ENCODE results near the gene AMZ2. TPM values are rescaled to one million over a fixed set of nuclear protein-coding genes. Genes with fewer than 3 reads are reported as not detected.
A peak's percentile ranks its signal among the peaks of the same experiment; 100 is the strongest.

Gene AMZ2
- total and polyA plus RNA-seq, 2 experiments from 2014 or later, result 69.2 to 122 TPM

DNA sequence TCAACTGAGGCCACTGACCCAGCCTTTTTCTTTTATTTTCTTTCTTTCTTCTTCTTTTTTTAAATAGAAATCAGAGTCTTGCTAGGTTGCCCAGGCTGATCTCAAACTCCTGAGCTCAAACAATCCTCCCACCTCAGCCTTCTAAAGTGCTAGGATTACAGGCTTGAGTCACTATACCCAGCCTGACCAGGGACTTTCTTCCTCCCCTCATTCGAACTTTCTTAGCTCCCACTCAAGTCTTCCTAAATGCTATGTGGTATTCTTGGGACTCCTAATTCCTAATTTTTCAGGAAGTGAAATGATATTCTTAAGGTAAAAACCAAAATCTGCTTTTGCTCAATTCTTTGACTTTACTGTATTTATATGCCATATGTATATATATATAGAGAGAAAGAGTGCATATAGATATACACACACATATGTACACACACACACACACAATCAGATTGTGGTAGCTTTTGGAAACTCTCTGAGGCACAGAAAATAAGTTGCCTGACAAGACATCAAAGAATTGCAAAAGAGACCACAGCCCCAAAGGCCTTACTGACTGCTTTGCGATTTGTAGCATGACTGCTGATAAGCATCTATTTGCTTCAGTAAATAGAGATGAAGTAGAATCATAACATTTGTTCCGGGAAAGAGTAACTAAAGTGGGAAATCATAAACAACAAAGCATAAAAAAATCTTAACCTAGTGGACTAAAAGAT is 9.5 kb upstream of the AMZ2 start:
- no peak overlapping the region for H3K4me3 ChIP-seq
- no peak overlapping the region for H3K27ac ChIP-seq
- no peaks in the 10 kb centered on the region for H3K9me3 ChIP-seq (ENCODE audit: low read depth)
- no peaks in the 10 kb centered on the region for H3K36me3 ChIP-seq
- TF ChIP-seq, protein P1, sequence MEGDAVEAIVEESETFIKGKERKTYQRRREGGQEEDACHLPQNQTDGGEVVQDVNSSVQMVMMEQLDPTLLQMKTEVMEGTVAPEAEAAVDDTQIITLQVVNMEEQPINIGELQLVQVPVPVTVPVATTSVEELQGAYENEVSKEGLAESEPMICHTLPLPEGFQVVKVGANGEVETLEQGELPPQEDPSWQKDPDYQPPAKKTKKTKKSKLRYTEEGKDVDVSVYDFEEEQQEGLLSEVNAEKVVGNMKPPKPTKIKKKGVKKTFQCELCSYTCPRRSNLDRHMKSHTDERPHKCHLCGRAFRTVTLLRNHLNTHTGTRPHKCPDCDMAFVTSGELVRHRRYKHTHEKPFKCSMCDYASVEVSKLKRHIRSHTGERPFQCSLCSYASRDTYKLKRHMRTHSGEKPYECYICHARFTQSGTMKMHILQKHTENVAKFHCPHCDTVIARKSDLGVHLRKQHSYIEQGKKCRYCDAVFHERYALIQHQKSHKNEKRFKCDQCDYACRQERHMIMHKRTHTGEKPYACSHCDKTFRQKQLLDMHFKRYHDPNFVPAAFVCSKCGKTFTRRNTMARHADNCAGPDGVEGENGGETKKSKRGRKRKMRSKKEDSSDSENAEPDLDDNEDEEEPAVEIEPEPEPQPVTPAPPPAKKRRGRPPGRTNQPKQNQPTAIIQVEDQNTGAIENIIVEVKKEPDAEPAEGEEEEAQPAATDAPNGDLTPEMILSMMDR (IDR thresholded peaks at IDR 0.05; ENCODE audit: low read depth, low read length), result no peak
- no peaks in the 10 kb centered on the region for H3K4me1 ChIP-seq (ENCODE audit: low read depth)
- no peak for DNase-seq (ENCODE audit: low read depth in 1 of 2, low spot score in 1 of 2)
- H3K27me3 ChIP-seq, result no peaks in the 10 kb centered on the region

DNA sequence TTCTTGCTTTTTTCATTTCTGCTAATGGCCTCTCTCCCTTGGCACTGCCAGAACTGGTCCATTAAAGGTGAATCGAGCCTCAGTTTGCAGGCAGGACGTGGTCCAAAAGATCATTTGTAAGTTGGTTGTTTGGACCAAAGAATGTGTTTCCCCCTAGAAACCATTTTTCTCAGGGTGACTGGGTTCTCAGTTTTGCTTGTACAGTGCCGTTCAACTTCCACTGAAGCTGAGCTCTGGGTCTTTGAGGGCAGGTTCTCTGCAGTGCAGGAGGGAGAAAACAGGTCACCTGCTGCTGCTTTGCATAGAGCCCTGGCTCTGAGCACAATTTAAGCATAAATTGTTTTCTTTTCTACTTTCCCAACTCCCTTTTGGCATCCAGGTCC is 9.0 kb upstream of the AMZ2 start:
- no peak for DNase-seq (ENCODE audit: low read depth in 1 of 2, low spot score in 1 of 2)
- no peak overlapping the region for H3K4me3 ChIP-seq
- no peaks in the 10 kb centered on the region for H3K36me3 ChIP-seq
- H3K27me3 ChIP-seq, result no peaks in the 10 kb centered on the region
- H3K27ac ChIP-seq, result no peak overlapping the region
- TF ChIP-seq, protein P1 (IDR thresholded peaks at IDR 0.05; ENCODE audit: low read depth, low read length), result no peak
- H3K9me3 ChIP-seq (ENCODE audit: low read depth), result no peaks in the 10 kb centered on the region
- H3K4me1 ChIP-seq (ENCODE audit: low read depth), result no peaks in the 10 kb centered on the region

DNA sequence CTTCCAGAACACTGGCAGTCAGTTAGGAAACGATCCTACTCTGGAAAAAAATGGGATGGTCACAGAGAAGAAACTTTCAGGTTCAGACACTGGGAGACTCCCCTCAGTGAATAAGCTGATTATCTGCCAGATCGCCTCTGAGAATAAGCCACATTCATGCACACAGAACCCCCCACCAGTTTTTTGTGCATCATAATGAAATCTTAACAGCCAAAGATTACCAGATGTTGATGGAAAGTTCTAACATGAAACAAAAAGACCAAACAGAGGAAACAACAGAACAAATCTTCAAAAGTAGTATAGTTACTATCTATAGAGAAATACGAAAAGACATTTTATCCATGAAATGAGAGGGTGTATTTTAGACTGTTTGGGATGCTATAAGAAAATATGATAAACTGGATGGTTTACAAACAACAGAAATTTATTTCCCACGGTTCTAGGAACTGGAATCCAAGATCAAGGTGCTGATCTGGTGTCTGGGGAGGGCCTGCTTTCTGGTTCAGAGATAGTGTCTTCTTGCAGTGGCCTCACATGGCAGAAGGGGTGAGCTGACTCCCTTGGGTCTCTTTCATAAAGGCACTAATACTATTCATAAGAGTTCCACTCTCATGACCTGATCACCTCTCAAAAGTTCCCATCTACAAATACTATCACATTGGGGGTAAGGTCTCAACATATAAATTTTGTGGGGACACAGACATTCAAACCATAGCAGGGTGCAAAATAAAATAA is 8.0 kb upstream of the AMZ2 start:
- TF ChIP-seq, protein P1 (IDR thresholded peaks at IDR 0.05; ENCODE audit: low read depth, low read length), result no peak
- no peak overlapping the region for H3K4me3 ChIP-seq
- no peaks in the 10 kb centered on the region for H3K36me3 ChIP-seq
- H3K27ac ChIP-seq, result no peak overlapping the region
- no peaks in the 10 kb centered on the region for H3K27me3 ChIP-seq
- H3K4me1 ChIP-seq (ENCODE audit: low read depth), result no peaks in the 10 kb centered on the region
- H3K9me3 ChIP-seq (ENCODE audit: low read depth), result no peaks in the 10 kb centered on the region
- DNase-seq (ENCODE audit: low read depth in 1 of 2, low spot score in 1 of 2), result no peak

- Histone ChIP-seq H3K4me1 (ENCODE audit: low read depth) (peaks cover 4% of the 10 kb centered on the region), H3K36me3 (peaks cover 8% of the 10 kb centered on the region), H3K27ac (no peak overlapping the region), H3K9me3 (ENCODE audit: low read depth) (no peaks in the 10 kb centered on the region), H3K4me3 (peak overlapping the region; percentile 89), H3K27me3 (no peaks in the 10 kb centered on the region)
- no peak for DNase-seq (ENCODE audit: low read depth in 1 of 2, low spot score in 1 of 2)
- TF ChIP-seq, protein P1 (IDR thresholded peaks at IDR 0.05; ENCODE audit: low read depth, low read length), result no peak
These were observed 1.4 kb upstream of the AMZ2 start for GRCh38 chr17:68246271-68247028.

GRCh38 chr17:68248199-68248825 is 469 bp downstream of the AMZ2 start:
- H3K27ac ChIP-seq, result peak overlapping the region; percentile 54

More at GRCh38 chr17:68248199-68248825, 469 bp downstream of the AMZ2 start:
- DNase-seq (ENCODE audit: low read depth in 1 of 2, low spot score in 1 of 2), result peak in 1 of 2 donors; percentile 73
- Histone ChIP-seq H3K9me3 (ENCODE audit: low read depth) (no peaks in the 10 kb centered on the region), H3K4me3 (peak overlapping the region; percentile 89), H3K36me3 (peaks cover 8% of the 10 kb centered on the region), H3K27me3 (no peaks in the 10 kb centered on the region), H3K4me1 (ENCODE audit: low read depth) (peaks cover 4% of the 10 kb centered on the region)
- TF ChIP-seq, protein P1 (IDR thresholded peaks at IDR 0.05; ENCODE audit: low read depth, low read length), result no peak
